IMR-90 (cell line): ENCODE measurements around the gene ZBTB1. TPM values are rescaled to one million over a fixed set of nuclear protein-coding genes. Genes with fewer than 3 reads are reported as not detected.

Experiments
- ATAC-seq: fragments of 200-7000 bp; cut with Tn5 transposase; 2 replicates; pipeline ENCODE4 v1.9.1; 2020; ENCODE audit warnings: low read depth, mild to moderate bottlenecking, moderate library complexity
- BruUV-seq: library from RNA; stranded (reverse); fragments of 400-500 nt; replicated peaks from 2 replicates; lab custom pipeline; 2021; lab: Mats Ljungman, UMichigan
- CTCF ChIA-PET: fragments of 300-600 bp; formaldehyde crosslinking; extraction: SDS; loops from one replicate; lab custom pipeline; 2021; ENCODE audit warnings: antibody characterized with exemption; lab: Yijun Ruan, JAX
- POLR2A ChIA-PET: fragments of 300-600 bp; sonication (Branson Sonifier 250); formaldehyde crosslinking; loops from one replicate; lab custom pipeline; 2022; ENCODE audit warnings: antibody characterized with exemption; ENCODE audit not compliant: unreplicated experiment; lab: Charles Lee
- DNase-seq: peaks from one replicate; pipeline ENCODE4 v3.0.0; 2013
- H2AFZ ChIP-seq: replicated peaks from 2 replicates; pipeline ENCODE3; 2013; ENCODE audit warnings: low read length, mild to moderate bottlenecking; ENCODE audit not compliant: poor library complexity
- H2AK5ac ChIP-seq: 2 replicates; pipeline ENCODE4 v1.6.1; 2013; ENCODE audit warnings: low read depth, low read length, inconsistent platforms
- H2AK9ac ChIP-seq: replicated peaks from 2 replicates; pipeline ENCODE3; 2013; ENCODE audit warnings: mild to moderate bottlenecking, low read depth, low read length, moderate library complexity; ENCODE audit not compliant: poor library complexity
- H2BK120ac ChIP-seq: 2 replicates; pipeline ENCODE4 v1.6.1; 2013; ENCODE audit warnings: low read depth, low read length, inconsistent platforms
- H2BK15ac ChIP-seq: 3 replicates; pipeline ENCODE4 v1.6.1; 2013; ENCODE audit warnings: low read depth, low read length, inconsistent platforms
- H2BK20ac ChIP-seq: 2 replicates; pipeline ENCODE4 v1.6.1; 2013; ENCODE audit warnings: low read depth, mild to moderate bottlenecking, inconsistent platforms, low read length, moderate library complexity
- H2BK5ac ChIP-seq: 2 replicates; pipeline ENCODE4 v1.6.1; 2013; ENCODE audit warnings: mild to moderate bottlenecking, low read depth, low read length, inconsistent platforms; ENCODE audit not compliant: poor library complexity, severe bottlenecking
- H3K14ac ChIP-seq: replicated peaks from 2 replicates; pipeline ENCODE4 v1.6.1; 2013; ENCODE audit warnings: low read depth, low read length, inconsistent platforms
- H3K18ac ChIP-seq: 2 replicates; pipeline ENCODE4 v1.6.1; 2013; ENCODE audit warnings: low read depth, low read length, control low read depth
- H3K23ac ChIP-seq: 2 replicates; pipeline ENCODE4 v1.6.1; 2013; ENCODE audit warnings: low read depth, low read length, inconsistent platforms
- H3K27ac ChIP-seq: 2 replicates; pipeline ENCODE4 v1.5.1; 2013; ENCODE audit warnings: mild to moderate bottlenecking, control low read depth, low read length; ENCODE audit not compliant: insufficient read depth
- H3K27me3 ChIP-seq: 2 replicates; pipeline ENCODE4 v1.6.1; 2013; ENCODE audit warnings: low read length; ENCODE audit not compliant: control insufficient read depth, insufficient read depth
- H3K36me3 ChIP-seq: 2 replicates; pipeline ENCODE4 v1.6.1; 2013; ENCODE audit warnings: low read length, mixed read lengths; ENCODE audit not compliant: control insufficient read depth, insufficient read depth
- H3K4ac ChIP-seq: 2 replicates; pipeline ENCODE4 v1.6.1; 2013; ENCODE audit warnings: low read depth, low read length, inconsistent platforms
- H3K4me1 ChIP-seq: 2 replicates; pipeline ENCODE4 v1.6.1; 2013; ENCODE audit warnings: low read length, mixed read lengths; ENCODE audit not compliant: control insufficient read depth, insufficient read depth
- H3K4me2 ChIP-seq: 2 replicates; pipeline ENCODE4 v1.6.1; 2013; ENCODE audit warnings: low read depth, mild to moderate bottlenecking, control low read depth, low read length, moderate library complexity
- H3K4me3 ChIP-seq: 2 replicates; pipeline ENCODE4 v1.5.1; 2013; ENCODE audit warnings: low read depth, mild to moderate bottlenecking, control low read depth, low read length, moderate library complexity; ENCODE audit not compliant: insufficient read depth
- H3K56ac ChIP-seq: 2 replicates; pipeline ENCODE4 v1.6.1; 2013; ENCODE audit warnings: low read length, inconsistent platforms; ENCODE audit not compliant: insufficient read depth; ENCODE audit errors: extremely low read depth
- H3K79me1 ChIP-seq, 2 experiments: 2 replicates each; pipeline ENCODE4 v1.6.1; 2013; ENCODE audit warnings: low read length in 2 of 2, inconsistent platforms in 1 of 2, low read depth in 1 of 2
- H3K9ac ChIP-seq: 2 replicates; pipeline ENCODE4 v1.6.1; 2013; ENCODE audit warnings: low read depth, low read length, control low read depth
- H3K9me1 ChIP-seq: 2 replicates; pipeline ENCODE4 v1.6.1; 2013; ENCODE audit warnings: low read length, inconsistent platforms; ENCODE audit not compliant: insufficient read depth
- H3K9me3 ChIP-seq: 2 replicates; pipeline ENCODE4 v1.6.1; 2013; ENCODE audit warnings: low read length; ENCODE audit not compliant: control insufficient read depth, insufficient read depth
- H4K20me1 ChIP-seq: 2 replicates; pipeline ENCODE4 v1.6.1; 2013; ENCODE audit warnings: low read length, inconsistent platforms; ENCODE audit not compliant: insufficient read depth
- H4K5ac ChIP-seq: 2 replicates; pipeline ENCODE4 v1.6.1; 2013; ENCODE audit warnings: mild to moderate bottlenecking, low read depth, low read length, control low read depth
- H4K8ac ChIP-seq, 2 experiments: 2 replicates each; pipeline ENCODE4 v1.6.1; 2013; ENCODE audit warnings: low read depth in 2 of 2, low read length in 2 of 2, control low read depth in 1 of 2, inconsistent platforms in 1 of 2
- H4K91ac ChIP-seq: 2 replicates; pipeline ENCODE4 v1.6.1; 2013; ENCODE audit warnings: low read depth, low read length, inconsistent platforms; ENCODE audit not compliant: insufficient read depth
- CEBPB ChIP-seq: IDR thresholded peaks from 2 replicates; pipeline ENCODE4 v1.6.1; 2012; ENCODE audit warnings: low read depth, low read length, improper control_type of control experiment
- CHD1 ChIP-seq: IDR thresholded peaks from 2 replicates; pipeline ENCODE4 v1.6.1; 2012; ENCODE audit warnings: low read depth, low read length, improper control_type of control experiment
- FOS ChIP-seq: fragments of 150-350 bp; IDR thresholded peaks from 2 replicates; pipeline ENCODE4 v1.6.1; 2016; ENCODE audit warnings: low read depth, low read length
- MAFK ChIP-seq: IDR thresholded peaks from 2 replicates; pipeline ENCODE4 v1.6.1; 2012; ENCODE audit warnings: low read depth, low read length, improper control_type of control experiment
- MAZ ChIP-seq: IDR thresholded peaks from 2 replicates; pipeline ENCODE4 v1.6.1; 2012; ENCODE audit warnings: low read depth, mild to moderate bottlenecking, low read length, improper control_type of control experiment, moderate library complexity, borderline replicate concordance
- MXI1 ChIP-seq: IDR thresholded peaks from 2 replicates; pipeline ENCODE4 v1.6.1; 2012; ENCODE audit warnings: low read depth, mild to moderate bottlenecking, low read length, moderate library complexity, borderline replicate concordance
- NFE2L2 ChIP-seq: fragments of 150-350 bp; IDR thresholded peaks from 2 replicates; pipeline ENCODE4 v1.6.1; 2016; ENCODE audit warnings: low read depth, mild to moderate bottlenecking, low read length
- POLR2A ChIP-seq: IDR thresholded peaks from 2 replicates; pipeline ENCODE4 v1.6.1; 2012; ENCODE audit warnings: mild to moderate bottlenecking, low read depth, low read length
- RAD21 ChIP-seq: IDR thresholded peaks from 2 replicates; pipeline ENCODE4 v1.6.1; 2012; ENCODE audit warnings: low read length, improper control_type of control experiment
- RCOR1 ChIP-seq: IDR thresholded peaks from 2 replicates; pipeline ENCODE4 v1.6.1; 2012; ENCODE audit warnings: mild to moderate bottlenecking, low read length, improper control_type of control experiment; ENCODE audit not compliant: insufficient replicate concordance
- RFX5 ChIP-seq: IDR thresholded peaks from 2 replicates; pipeline ENCODE4 v1.8.0; 2012; ENCODE audit warnings: low read depth, mild to moderate bottlenecking, low read length, moderate library complexity
- SMC3 ChIP-seq: fragments of 150-350 bp; IDR thresholded peaks from 2 replicates; pipeline ENCODE4 v1.6.1; 2016; ENCODE audit warnings: low read depth, mild to moderate bottlenecking, antibody characterized with exemption, low read length, moderate library complexity
- USF2 ChIP-seq: fragments of 150-350 bp; IDR thresholded peaks from 2 replicates; pipeline ENCODE4 v1.6.1; 2017; ENCODE audit warnings: mild to moderate bottlenecking, antibody characterized with exemption, low read length, low read depth
- WGBS, 2 experiments: methylation state at CpG; one replicate each; pipeline versions ENCODE4 v1.1.5 to v1.1.7; 2013; ENCODE audit warnings: missing lambda C conversion rate in 2 of 2; ENCODE audit not compliant: insufficient read length in 1 of 2; ENCODE audit errors: extremely low coverage in 2 of 2; 5-methylcytosine and 5-hydroxymethylcytosine counted together
- dilution Hi-C: fragments of 300-500 bp; cut with HindIII; formaldehyde crosslinking; loops from one replicate; pipeline ENCODE4 v1.14.3; 2018; ENCODE audit warnings: low sequenced_read_pairs; ENCODE audit not compliant: unreplicated experiment
- in situ Hi-C: fragments of 300-500 bp; cut with MboI; formaldehyde crosslinking; loops from 3 replicates; pipeline ENCODE4 v1.14.3; 2019; ENCODE audit warnings: low sequenced_read_pairs, inconsistent platforms, mixed read lengths
- intact Hi-C: fragments of 100-400 bp; cut with micrococcal nuclease; formaldehyde crosslinking; loops from 2 replicates; pipeline ENCODE4 v1.10.0; 2022
- polyA plus RNA-seq, 3 experiments: library from polyadenylated mRNA; depleted of rRNA; stranded (reverse); fragments of >200 nt; gene quantifications; 2 replicates each; pipeline ENCODE4 v1.2.3, GENCODE V29; 2012; ENCODE audit warnings: low replicate concordance in 1 of 3
- total RNA-seq: library from RNA; depleted of rRNA; stranded (reverse); fragments of >200 nt; gene quantifications from 2 replicates; pipeline ENCODE4 v1.2.3, GENCODE V29; 2012
- TF ChIP-seq, protein P1 (sequence below): fragments of 150-350 bp; IDR thresholded peaks from 2 replicates; pipeline ENCODE4 v1.6.1; 2016; ENCODE audit warnings: low read depth, mild to moderate bottlenecking, low read length, moderate library complexity, borderline replicate concordance

Gene ZBTB1
- total and polyA plus RNA-seq, 2 of the 4 experiments (the other 2 are of a cell fraction), result 19.0 to 37.3 TPM

DNA sequence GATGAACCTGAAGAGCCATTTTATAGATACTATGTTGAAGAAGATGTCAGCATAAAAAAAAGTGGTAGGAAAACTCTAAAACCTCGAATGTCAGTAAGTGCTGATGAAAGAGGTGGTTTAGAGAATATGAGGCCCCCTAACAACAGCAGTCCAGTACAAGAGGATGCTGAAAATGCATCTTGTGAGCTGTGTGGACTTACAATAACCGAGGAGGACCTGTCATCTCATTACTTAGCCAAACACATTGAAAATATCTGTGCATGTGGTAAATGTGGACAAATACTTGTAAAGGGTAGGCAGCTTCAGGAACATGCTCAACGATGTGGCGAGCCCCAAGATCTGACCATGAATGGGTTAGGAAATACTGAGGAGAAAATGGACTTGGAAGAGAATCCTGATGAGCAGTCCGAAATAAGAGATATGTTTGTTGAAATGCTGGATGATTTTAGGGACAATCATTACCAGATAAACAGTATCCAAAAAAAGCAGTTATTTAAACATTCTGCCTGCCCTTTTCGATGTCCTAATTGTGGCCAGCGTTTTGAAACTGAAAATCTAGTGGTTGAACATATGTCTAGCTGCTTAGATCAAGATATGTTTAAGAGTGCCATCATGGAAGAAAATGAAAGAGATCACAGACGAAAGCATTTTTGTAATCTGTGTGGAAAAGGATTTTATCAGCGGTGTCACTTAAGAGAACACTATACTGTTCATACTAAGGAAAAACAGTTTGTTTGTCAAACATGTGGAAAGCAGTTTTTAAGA, 18.2 kb downstream of the ZBTB1 start:
- H2AK9ac ChIP-seq, result no peak overlapping the region
- H2BK120ac ChIP-seq, result no peak overlapping the region
- no peak overlapping the region for H4K5ac ChIP-seq
- no CpG with 5 or more reads among the region's 9 CpGs for WGBS, 2 experiments
- H3K9ac ChIP-seq, result no peak overlapping the region
- no peak overlapping the region for H3K4ac ChIP-seq
- H3K27me3 ChIP-seq, result no peaks in the 10 kb centered on the region
- peaks cover 22% of the 10 kb centered on the region for H3K36me3 ChIP-seq
- in situ Hi-C loops (no loop called here), dilution Hi-C loops (no loop called here), intact Hi-C loops (no loop called here)
- peaks cover 52% of the 10 kb centered on the region for H4K20me1 ChIP-seq
- H2BK20ac ChIP-seq, result no peak overlapping the region
- H3K4me2 ChIP-seq, result no peak overlapping the region
- no peak overlapping the region for H3K23ac ChIP-seq
- no peak overlapping the region for H3K18ac ChIP-seq
- POLR2A ChIA-PET, result no interaction called here
- no peak overlapping the region for H3K27ac ChIP-seq
- H2BK5ac ChIP-seq, result no peak overlapping the region
- CTCF ChIA-PET, result interaction anchor here (2.8 kb wide), 1 partner anchor 12 kb away, joined by 8 read pairs; no protein-coding TSS in a partner anchor
- H3K9me3 ChIP-seq, result no peaks in the 10 kb centered on the region
- no peak overlapping the region for H4K8ac ChIP-seq
- no peak overlapping the region for H2AFZ ChIP-seq
- BruUV-seq, result no TSS peak
- no peak for DNase-seq
- peaks cover 32 to 56% of the 10 kb centered on the region in 2 experiments for H3K79me1 ChIP-seq
- peaks cover 9% of the 10 kb centered on the region for H3K9me1 ChIP-seq
- H3K4me3 ChIP-seq, result no peak overlapping the region
- H2BK15ac ChIP-seq, result no peak overlapping the region
- no peak overlapping the region for H3K56ac ChIP-seq
- TF ChIP-seq POLR2A (no peak), FOS (no peak), USF2 (no peak), SMC3 (no peak), NFE2L2 (no peak), RFX5 (no peak), CEBPB (no peak), MXI1 (no peak), MAZ (no peak), RAD21 (no peak), RCOR1 (no peak), MAFK (no peak), CHD1 (no peak)
- TF ChIP-seq, protein P1, sequence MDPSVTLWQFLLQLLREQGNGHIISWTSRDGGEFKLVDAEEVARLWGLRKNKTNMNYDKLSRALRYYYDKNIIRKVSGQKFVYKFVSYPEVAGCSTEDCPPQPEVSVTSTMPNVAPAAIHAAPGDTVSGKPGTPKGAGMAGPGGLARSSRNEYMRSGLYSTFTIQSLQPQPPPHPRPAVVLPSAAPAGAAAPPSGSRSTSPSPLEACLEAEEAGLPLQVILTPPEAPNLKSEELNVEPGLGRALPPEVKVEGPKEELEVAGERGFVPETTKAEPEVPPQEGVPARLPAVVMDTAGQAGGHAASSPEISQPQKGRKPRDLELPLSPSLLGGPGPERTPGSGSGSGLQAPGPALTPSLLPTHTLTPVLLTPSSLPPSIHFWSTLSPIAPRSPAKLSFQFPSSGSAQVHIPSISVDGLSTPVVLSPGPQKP, result no peak
- no peak overlapping the region for H2AK5ac ChIP-seq
- no peak for ATAC-seq
- H3K4me1 ChIP-seq, result peaks cover 3% of the 10 kb centered on the region; the same call in 1 of the 2 replicates
- H3K14ac ChIP-seq, result no peak overlapping the region
- no peak overlapping the region for H4K91ac ChIP-seq
